Kidney (tissue), 14 donors: ENCODE data around the gene B4GALT2. TPM values are rescaled to one million over a fixed set of nuclear protein-coding genes. Genes with fewer than 3 reads are reported as not detected.

Source experiments
- DNase-seq, 5 donors: peaks; one replicate each; pipeline ENCODE4 v3.0.0-alpha.2; 2013 to 2020
- FAIRE-seq: peaks from 2 replicates; lab custom pipeline; 2012; peaks lifted over from hg19 to GRCh38; lab: Jason Lieb, UNC
- H3K27ac ChIP-seq, 2 donors: one replicate each; pipeline ENCODE4 v1.7.0; 2013; ENCODE audit warnings: low read depth in 2 of 2, low read length in 2 of 2, inconsistent platforms in 1 of 2
- H3K27me3 ChIP-seq: one replicate; pipeline ENCODE4 v1.7.1; 2013; ENCODE audit warnings: low read length, inconsistent platforms; ENCODE audit not compliant: control insufficient read depth, insufficient read depth
- H3K36me3 ChIP-seq, 3 donors: one replicate each; pipeline versions ENCODE4 v1.7.0 to v1.7.1; 2013; ENCODE audit warnings: low read length in 3 of 3, control low read depth in 1 of 3, inconsistent platforms in 1 of 3; ENCODE audit not compliant: insufficient read depth in 3 of 3, control insufficient read depth in 2 of 3
- H3K4me1 ChIP-seq, 3 donors: one replicate each; pipeline versions ENCODE4 v1.7.0 to v1.7.1; 2013; ENCODE audit warnings: low read length in 3 of 3, inconsistent platforms in 1 of 3, low read depth in 1 of 3; ENCODE audit not compliant: control insufficient read depth in 2 of 3, insufficient read depth in 2 of 3
- H3K4me3 ChIP-seq, 3 donors: one replicate each; pipeline versions ENCODE4 v1.7.0 to v1.8.1; 2013; ENCODE audit warnings: low read length in 3 of 3, control low read depth in 1 of 3, inconsistent platforms in 1 of 3
- H3K9ac ChIP-seq, 3 donors: one replicate each; pipeline versions ENCODE4 v1.7.0 to v1.7.1; 2013; ENCODE audit warnings: low read length in 3 of 3, control low read depth in 1 of 3, inconsistent platforms in 1 of 3
- H3K9me3 ChIP-seq, 3 donors: one replicate each; pipeline versions ENCODE4 v1.7.0 to v1.7.1; 2013; ENCODE audit warnings: low read length in 3 of 3, control low read depth in 1 of 3, inconsistent platforms in 1 of 3; ENCODE audit not compliant: control insufficient read depth in 2 of 3, insufficient read depth in 1 of 3
- CTCF ChIP-seq: IDR thresholded peaks from 3 replicates; pipeline ENCODE4 v1.5.1; 2012; ENCODE audit warnings: mild to moderate bottlenecking, moderate library complexity, borderline replicate concordance; ENCODE audit not compliant: insufficient read depth; ENCODE audit errors: extremely low read depth
- intact Hi-C: fragments of 100-400 bp; cut with DNase I; formaldehyde crosslinking; loops from one replicate; pipeline ENCODE4 v1.11.1; 2022
- polyA plus RNA-seq: library from polyadenylated mRNA; stranded (reverse); fragments of 350-450 nt; fragmentation: Illumina TruSeq; extraction: RNeasy Lipid Tissue Mini Kit (QIAGEN cat#74804); gene quantifications from one replicate; pipeline ENCODE4 v1.2.3, GENCODE V29; 2014; ENCODE audit warnings: low read depth, low replicate concordance; ENCODE audit not compliant: insufficient read depth
- total RNA-seq: library from RNA; stranded (reverse); fragmentation: NEBNext Ultra II Directional; extraction: Animal tissue kit (Norgen Biotek cat#: 25700); gene quantifications from one replicate; pipeline ENCODE4 v1.2.1, GENCODE V29; 2021
- donor health status: control.
- donor health status: control.
- donor health status: control.
- donor health status: control.
- donor health status: control.
- donor health status: DM: yes; HTN: yes; CAD: no.
- donor health status: Normal renal cell carcinoma (clear cell type).

Gene B4GALT2
- total and polyA plus RNA-seq, 2 donors from 2014 or later = 25.1 to 32.5 TPM

GRCh38 chr1:43957407-43958040 lies 21.5 kb upstream of the B4GALT2 start:
- H3K36me3 ChIP-seq = peaks cover 5 to 64% (median 52%) of the 10 kb centered on the region in 3 donors
- H3K27ac ChIP-seq = no peak overlapping the region
- intact Hi-C loops = no loop called here
- H3K4me3 ChIP-seq = no peak overlapping the region
- peaks cover 0 to 2% (median 0%) of the 10 kb centered on the region in 3 donors for H3K4me1 ChIP-seq
- H3K9me3 ChIP-seq = no peaks in the 10 kb centered on the region
- DNase-seq = no peak
- FAIRE-seq = no peak
- no peaks in the 10 kb centered on the region for H3K27me3 ChIP-seq
- no peak overlapping the region for H3K9ac ChIP-seq
- TF ChIP-seq CTCF = no peak

GRCh38 chr1:43958351-43959255 lies 20.4 kb upstream of the B4GALT2 start:
- FAIRE-seq (no peak), DNase-seq (no peak)
- TF ChIP-seq CTCF = no peak
- Histone ChIP-seq H3K4me1 (no peaks in the 10 kb centered on the region), H3K27ac (no peak overlapping the region), H3K27me3 (no peaks in the 10 kb centered on the region), H3K9ac (no peak overlapping the region), H3K4me3 (no peak overlapping the region), H3K9me3 (no peaks in the 10 kb centered on the region), H3K36me3 (peaks cover 5 to 69% (median 52%) of the 10 kb centered on the region in 3 donors)
- intact Hi-C loops = no loop called here

- DNase-seq (no peak), FAIRE-seq (no peak)
- Histone ChIP-seq H3K36me3 (peaks cover 5 to 74% (median 56%) of the 10 kb centered on the region in 3 donors), H3K27me3 (no peaks in the 10 kb centered on the region), H3K4me1 (no peaks in the 10 kb centered on the region), H3K27ac (no peak overlapping the region), H3K9ac (no peak overlapping the region), H3K4me3 (no peak overlapping the region), H3K9me3 (no peaks in the 10 kb centered on the region)
- TF ChIP-seq CTCF = no peak
- intact Hi-C loops = no loop called here
Observed at GRCh38 chr1:43960798-43961197, 18.2 kb upstream of the B4GALT2 start.
